K562 (cell line): ENCODE measurements around the gene STX1B. TPM values are rescaled to one million over a fixed set of nuclear protein-coding genes. Genes with fewer than 3 reads are reported as not detected.

Source experiments
- ATAC-seq: fragments of 200-7000 bp; cut with Tn5 transposase; 3 replicates; pipeline ENCODE4 v1.9.1; 2020; ENCODE audit warnings: moderate library complexity
- BruUV-seq: library from RNA; stranded (reverse); fragments of 400-500 nt; replicated peaks from 2 replicates; lab custom pipeline; 2021; lab: Mats Ljungman, UMichigan
- CTCF ChIA-PET: fragments of 300-600 bp; formaldehyde crosslinking; extraction: SDS; loops from one replicate; lab custom pipeline; 2021; ENCODE audit warnings: low intra/inter-chr PET ratio; lab: Yijun Ruan, JAX
- POLR2A ChIA-PET: fragments of 300-600, 350-650 bp; sonication (Branson Sonifier 250); formaldehyde crosslinking; extraction: SDS; loops from one replicate; lab custom pipeline; 2021; ENCODE audit warnings: antibody characterized with exemption, inconsistent platforms; lab: Yijun Ruan, JAX
- DNase-seq, 4 experiments: peaks; one replicate each; pipeline versions ENCODE4 v3.0.0 to v3.0.0-alpha.2; 2011 to 2018; ENCODE audit warnings: low spot score in 3 of 4, mixed read lengths in 3 of 4; ENCODE audit errors: extremely low read depth in 1 of 4
- FAIRE-seq: peaks from 2 replicates; lab custom pipeline; 2011; peaks lifted over from hg19 to GRCh38; lab: Jason Lieb, UNC
- H2AFZ ChIP-seq: 2 replicates; pipeline ENCODE4 v1.6.0; 2011; ENCODE audit warnings: low read depth, low read length, control low read depth, inconsistent platforms
- H3K27ac ChIP-seq: fragments of 200-600 bp; 3 replicates; pipeline ENCODE4 v1.8.0; 2011; ENCODE audit warnings: low read depth, mild to moderate bottlenecking, control low read depth, inconsistent platforms, low read length, moderate library complexity, mixed read lengths; ENCODE audit errors: extremely low read depth
- H3K27me3 ChIP-seq, 2 experiments: fragments of 300-600 bp in 1 of 2; 2 replicates in 1 of 2; 3 replicates in 1 of 2; pipeline versions ENCODE4 v1.6.0 to v1.8.0; 2011; ENCODE audit warnings: inconsistent platforms in 2 of 2, low read length in 2 of 2, mild to moderate bottlenecking in 1 of 2, mixed read lengths in 1 of 2, moderate library complexity in 1 of 2; ENCODE audit not compliant: control insufficient read depth in 2 of 2, insufficient read depth in 2 of 2
- H3K36me3 ChIP-seq: fragments of 300-600 bp; 3 replicates; pipeline ENCODE4 v1.8.0; 2011; ENCODE audit warnings: mild to moderate bottlenecking, low read length, inconsistent platforms; ENCODE audit not compliant: control insufficient read depth, insufficient read depth
- H3K4me1 ChIP-seq, 2 experiments: fragments of 200-600 bp in 1 of 2; replicated peaks in 1 of 2; 2 replicates in 1 of 2; 3 replicates in 1 of 2; pipeline versions ENCODE4 v1.5.1 to v1.8.0; 2011; ENCODE audit warnings: inconsistent platforms in 2 of 2, low read length in 2 of 2, mild to moderate bottlenecking in 1 of 2, mixed read lengths in 1 of 2, moderate library complexity in 1 of 2; ENCODE audit not compliant: control insufficient read depth in 2 of 2, insufficient read depth in 2 of 2
- H3K4me2 ChIP-seq: 2 replicates; pipeline ENCODE4 v1.6.1; 2011; ENCODE audit warnings: low read length, control low read depth, inconsistent platforms, mixed read lengths; ENCODE audit not compliant: insufficient read depth
- H3K4me3 ChIP-seq: fragments of 200-600 bp; sonication (generic), shearing (Covaris generic); 2 replicates; pipeline ENCODE4 v1.5.1; 2016; ENCODE audit warnings: control low read depth, inconsistent platforms
- H3K79me2 ChIP-seq: fragments of 200-600 bp; 3 replicates; pipeline ENCODE4 v1.8.0; 2011; ENCODE audit warnings: low read length, inconsistent platforms; ENCODE audit not compliant: control insufficient read depth, insufficient read depth
- H3K9ac ChIP-seq, 2 experiments: 2 replicates each; pipeline versions ENCODE4 v1.6.0 to v1.6.1; 2011; ENCODE audit warnings: low read depth in 2 of 2, low read length in 2 of 2, control low read depth in 1 of 2, inconsistent platforms in 1 of 2, mild to moderate bottlenecking in 1 of 2, mixed read lengths in 1 of 2; ENCODE audit not compliant: insufficient read depth in 1 of 2
- H3K9me1 ChIP-seq: one replicate; pipeline ENCODE4 v1.6.0; 2011; ENCODE audit warnings: inconsistent platforms, mild to moderate bottlenecking, low read length, moderate library complexity; ENCODE audit not compliant: control insufficient read depth, insufficient read depth
- H3K9me3 ChIP-seq: replicated peaks from 2 replicates; pipeline ENCODE4 v1.5.1; 2011; ENCODE audit warnings: low read depth, low read length, inconsistent platforms; ENCODE audit not compliant: control insufficient read depth, insufficient read depth
- H4K20me1 ChIP-seq: replicated peaks from 2 replicates; pipeline ENCODE4 v1.6.1; 2011; ENCODE audit warnings: low read length, inconsistent platforms, mixed read lengths; ENCODE audit not compliant: control insufficient read depth, insufficient read depth
- BDP1 ChIP-seq: IDR thresholded peaks from 3 replicates; pipeline ENCODE4 v1.6.1; 2011; ENCODE audit not compliant: insufficient read length, insufficient read depth
- BHLHE40 ChIP-seq: IDR thresholded peaks from 2 replicates; pipeline ENCODE4 v1.6.1; 2011; ENCODE audit warnings: low read length, improper control_type of control experiment
- EP400 ChIP-seq: fragments of 450-650 bp; IDR thresholded peaks from 2 replicates; pipeline ENCODE4 v1.6.1; 2017; ENCODE audit warnings: antibody characterized with exemption, mild to moderate bottlenecking, moderate library complexity
- HMGN3 ChIP-seq: IDR thresholded peaks from 2 replicates; pipeline ENCODE4 v1.6.1; 2011; ENCODE audit warnings: borderline replicate concordance, low read depth, mild to moderate bottlenecking, mixed read lengths, low read length; ENCODE audit not compliant: insufficient read length; ENCODE audit errors: extremely low read depth
- NR3C1 ChIP-seq: sonication (generic); formaldehyde crosslinking; IDR thresholded peaks from 2 replicates; pipeline ENCODE4 v1.8.1; 2022; ENCODE audit warnings: missing genetic modification reagents
- ZNF124 ChIP-seq: sonication (generic); formaldehyde crosslinking; IDR thresholded peaks from 2 replicates; pipeline ENCODE4 v1.8.1; 2022; ENCODE audit warnings: missing genetic modification reagents
- ZNF184 ChIP-seq: sonication (generic); formaldehyde crosslinking; IDR thresholded peaks from 2 replicates; pipeline ENCODE4 v1.5.0; 2020; ENCODE audit warnings: missing genetic modification reagents
- ZNF584 ChIP-seq: fragments of 200-800 bp; sonication (Bioruptor generic); IDR thresholded peaks from 2 replicates; pipeline ENCODE4 v1.6.1; 2016; ENCODE audit warnings: low read depth, mild to moderate bottlenecking, missing genetic modification characterization, missing compliant biosample characterization
- WGBS: fragments of 100-300 bp; shearing (Covaris generic); methylation state at CpG from one replicate; pipeline ENCODE4 v1.1.6; 2016; ENCODE audit warnings: low coverage, mixed read lengths; ENCODE audit not compliant: insufficient coverage; ENCODE audit errors: missing lambda C conversion rate; 5-methylcytosine and 5-hydroxymethylcytosine counted together
- in situ Hi-C: fragments of 300-500 bp; cut with MboI; formaldehyde crosslinking; loops from 4 replicates; pipeline ENCODE4 v1.15.0; 2018; ENCODE audit warnings: inconsistent platforms, mixed read lengths
- intact Hi-C: fragments of 100-400 bp; cut with micrococcal nuclease; formaldehyde crosslinking; loops from 2 replicates; pipeline ENCODE4 v1.14.2; 2022
- polyA plus RNA-seq, 8 experiments: library from polyadenylated mRNA; depleted of rRNA in 4 of 8; stranded (reverse) in 5 of 8; unstranded in 3 of 8; fragments of >200 nt; fragmentation: Nextera tagmentation in 2 of 8; fragmentation: Illumina TruSeq in 1 of 8; extraction: Ambion mirVana in 2 of 8; extraction: Trizol in 1 of 8; gene quantifications; 2 replicates each; pipeline versions ENCODE4 v1.2.1 to v1.2.3, GENCODE V29; 2011 to 2014; ENCODE audit warnings: inconsistent platforms in 1 of 8, missing spikeins in 1 of 8
- total RNA-seq, 7 experiments: library from RNA; depleted of rRNA in 6 of 7; stranded (reverse); fragments of >200 nt in 6 of 7; fragmentation: Illumina TruSeq in 2 of 7; extraction: Trizol in 2 of 7; gene quantifications; 2 replicates each; pipeline versions ENCODE4 v1.2.1 to v1.2.3, GENCODE V29; 2011 to 2021; ENCODE audit warnings: low replicate concordance in 1 of 7
- TF ChIP-seq, protein P1 (sequence below): fragments of 450-650 bp; formaldehyde crosslinking; conservative IDR thresholded peaks from 2 replicates; pipeline ENCODE4 v1.4.0; 2022; ENCODE audit warnings: mild to moderate bottlenecking, missing genetic modification characterization
- TF ChIP-seq, protein P2 (sequence below): sonication (generic); formaldehyde crosslinking; IDR thresholded peaks from 2 replicates; pipeline ENCODE4 v1.5.0; 2020; ENCODE audit warnings: missing genetic modification reagents
- TF ChIP-seq, protein P3 (sequence below): fragments of 250-450 bp; sonication (Bioruptor Pico); IDR thresholded peaks from 2 replicates; pipeline ENCODE4 v1.4.0; 2020; ENCODE audit warnings: mild to moderate bottlenecking, moderate library complexity

Gene STX1B
- total and polyA plus RNA-seq, 9 of the 15 experiments (the other 6 are each of a cell fraction or from before 2014, with no cell fraction given) = 0.07 to 2.5 (median 0.86) TPM

DNA sequence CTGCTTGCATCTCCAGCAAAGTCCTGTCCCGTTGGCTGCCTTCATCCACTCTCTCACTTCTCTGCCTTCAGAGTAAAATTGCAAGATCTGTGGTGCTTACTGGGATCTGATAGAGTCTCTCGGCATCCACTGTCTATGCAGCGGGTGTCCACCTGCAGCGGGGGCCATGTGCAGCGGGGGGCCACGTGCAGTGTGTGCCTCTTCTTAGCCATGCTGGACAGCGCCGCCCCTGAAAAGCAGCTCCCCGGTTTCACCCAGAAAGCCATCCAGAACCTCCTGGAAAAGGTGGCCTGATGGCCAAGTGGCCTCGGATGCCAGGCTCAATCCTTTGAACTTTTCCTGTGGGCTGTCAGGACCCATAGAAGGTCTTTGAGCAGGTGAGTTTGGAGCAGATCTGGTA is 32.4 kb upstream of the STX1B start:
- intact Hi-C loops = no loop called here
- POLR2A ChIA-PET = interaction anchor here (0.6 to 1.0 kb wide), 5 partner anchors 12 to 146 kb away, joined by 3 to 5 read pairs (median 4); partner anchors contain the start of gene ZNF668
- no peak for ATAC-seq
- H3K9me3 ChIP-seq = no peaks in the 10 kb centered on the region
- CTCF ChIA-PET = interaction anchor here (0.6 kb wide), 1 partner anchor 57 kb away, joined by 3 read pairs; no protein-coding TSS in a partner anchor
- H3K4me2 ChIP-seq = no peak overlapping the region
- H3K9ac ChIP-seq = no peak overlapping the region
- H4K20me1 ChIP-seq = no peaks in the 10 kb centered on the region
- 84% methylated on average over 9 of the region's 10 CpGs for WGBS
- H3K27ac ChIP-seq = no peak overlapping the region
- in situ Hi-C loops = no loop called here
- no peak overlapping the region for H2AFZ ChIP-seq
- no peaks in the 10 kb centered on the region for H3K27me3 ChIP-seq
- no peak for DNase-seq
- BruUV-seq = no TSS peak
- H3K36me3 ChIP-seq = peaks cover 27% of the 10 kb centered on the region; the same call in 2 of the 3 replicates
- FAIRE-seq = no peak
- H3K4me1 ChIP-seq = peaks cover 0 to 13% of the 10 kb centered on the region in 2 experiments; a peak in 2 of 5 replicates
- no peaks in the 10 kb centered on the region for H3K79me2 ChIP-seq
- H3K4me3 ChIP-seq = no peak overlapping the region
- H3K9me1 ChIP-seq = no peaks in the 10 kb centered on the region
- TF ChIP-seq EP400 (no peak), ZNF184 (CRISPR knock-in tag) (no peak), BDP1 (no peak), HMGN3 (no peak), NR3C1 (CRISPR knock-in tag) (no peak), ZNF124 (no peak), ZNF584 (no peak), BHLHE40 (no peak)
- TF ChIP-seq, protein P1, sequence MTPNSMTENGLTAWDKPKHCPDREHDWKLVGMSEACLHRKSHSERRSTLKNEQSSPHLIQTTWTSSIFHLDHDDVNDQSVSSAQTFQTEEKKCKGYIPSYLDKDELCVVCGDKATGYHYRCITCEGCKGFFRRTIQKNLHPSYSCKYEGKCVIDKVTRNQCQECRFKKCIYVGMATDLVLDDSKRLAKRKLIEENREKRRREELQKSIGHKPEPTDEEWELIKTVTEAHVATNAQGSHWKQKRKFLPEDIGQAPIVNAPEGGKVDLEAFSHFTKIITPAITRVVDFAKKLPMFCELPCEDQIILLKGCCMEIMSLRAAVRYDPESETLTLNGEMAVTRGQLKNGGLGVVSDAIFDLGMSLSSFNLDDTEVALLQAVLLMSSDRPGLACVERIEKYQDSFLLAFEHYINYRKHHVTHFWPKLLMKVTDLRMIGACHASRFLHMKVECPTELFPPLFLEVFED = no peak
- TF ChIP-seq, protein P2, sequence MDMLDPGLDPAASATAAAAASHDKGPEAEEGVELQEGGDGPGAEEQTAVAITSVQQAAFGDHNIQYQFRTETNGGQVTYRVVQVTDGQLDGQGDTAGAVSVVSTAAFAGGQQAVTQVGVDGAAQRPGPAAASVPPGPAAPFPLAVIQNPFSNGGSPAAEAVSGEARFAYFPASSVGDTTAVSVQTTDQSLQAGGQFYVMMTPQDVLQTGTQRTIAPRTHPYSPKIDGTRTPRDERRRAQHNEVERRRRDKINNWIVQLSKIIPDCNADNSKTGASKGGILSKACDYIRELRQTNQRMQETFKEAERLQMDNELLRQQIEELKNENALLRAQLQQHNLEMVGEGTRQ = no peak
- TF ChIP-seq, protein P3, sequence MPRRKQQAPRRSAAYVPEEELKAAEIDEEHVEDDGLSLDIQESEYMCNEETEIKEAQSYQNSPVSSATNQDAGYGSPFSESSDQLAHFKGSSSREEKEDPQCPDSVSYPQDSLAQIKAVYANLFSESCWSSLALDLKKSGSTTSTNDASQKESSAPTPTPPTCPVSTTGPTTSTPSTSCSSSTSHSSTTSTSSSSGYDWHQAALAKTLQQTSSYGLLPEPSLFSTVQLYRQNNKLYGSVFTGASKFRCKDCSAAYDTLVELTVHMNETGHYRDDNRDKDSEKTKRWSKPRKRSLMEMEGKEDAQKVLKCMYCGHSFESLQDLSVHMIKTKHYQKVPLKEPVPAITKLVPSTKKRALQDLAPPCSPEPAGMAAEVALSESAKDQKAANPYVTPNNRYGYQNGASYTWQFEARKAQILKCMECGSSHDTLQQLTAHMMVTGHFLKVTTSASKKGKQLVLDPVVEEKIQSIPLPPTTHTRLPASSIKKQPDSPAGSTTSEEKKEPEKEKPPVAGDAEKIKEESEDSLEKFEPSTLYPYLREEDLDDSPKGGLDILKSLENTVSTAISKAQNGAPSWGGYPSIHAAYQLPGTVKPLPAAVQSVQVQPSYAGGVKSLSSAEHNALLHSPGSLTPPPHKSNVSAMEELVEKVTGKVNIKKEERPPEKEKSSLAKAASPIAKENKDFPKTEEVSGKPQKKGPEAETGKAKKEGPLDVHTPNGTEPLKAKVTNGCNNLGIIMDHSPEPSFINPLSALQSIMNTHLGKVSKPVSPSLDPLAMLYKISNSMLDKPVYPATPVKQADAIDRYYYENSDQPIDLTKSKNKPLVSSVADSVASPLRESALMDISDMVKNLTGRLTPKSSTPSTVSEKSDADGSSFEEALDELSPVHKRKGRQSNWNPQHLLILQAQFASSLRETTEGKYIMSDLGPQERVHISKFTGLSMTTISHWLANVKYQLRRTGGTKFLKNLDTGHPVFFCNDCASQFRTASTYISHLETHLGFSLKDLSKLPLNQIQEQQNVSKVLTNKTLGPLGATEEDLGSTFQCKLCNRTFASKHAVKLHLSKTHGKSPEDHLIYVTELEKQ = no peak
